Stimulated activated CD4-positive, alpha-beta T cell treated with anti-CD3 and anti-CD28 coated beads, Interleukin-4, amount 100 ng/mL, for 24 hours (primary cell): ENCODE data around the gene KRTAP9-2.
"Not testable (repeated sequence)": the region's sequence is repeated elsewhere in the genome, so short reads cannot be mapped to it uniquely, and the experiment has no call there.

Source experiments
- DNase-seq: peaks from one replicate; pipeline ENCODE4 v3.0.0-alpha.2; 2020

KRTAP9-2 gene, protein sequence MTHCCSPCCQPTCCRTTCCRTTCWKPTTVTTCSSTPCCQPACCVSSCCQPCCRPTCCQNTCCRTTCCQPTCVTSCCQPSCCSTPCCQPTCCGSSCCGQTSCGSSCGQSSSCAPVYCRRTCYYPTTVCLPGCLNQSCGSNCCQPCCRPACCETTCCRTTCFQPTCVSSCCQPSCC

DNA sequence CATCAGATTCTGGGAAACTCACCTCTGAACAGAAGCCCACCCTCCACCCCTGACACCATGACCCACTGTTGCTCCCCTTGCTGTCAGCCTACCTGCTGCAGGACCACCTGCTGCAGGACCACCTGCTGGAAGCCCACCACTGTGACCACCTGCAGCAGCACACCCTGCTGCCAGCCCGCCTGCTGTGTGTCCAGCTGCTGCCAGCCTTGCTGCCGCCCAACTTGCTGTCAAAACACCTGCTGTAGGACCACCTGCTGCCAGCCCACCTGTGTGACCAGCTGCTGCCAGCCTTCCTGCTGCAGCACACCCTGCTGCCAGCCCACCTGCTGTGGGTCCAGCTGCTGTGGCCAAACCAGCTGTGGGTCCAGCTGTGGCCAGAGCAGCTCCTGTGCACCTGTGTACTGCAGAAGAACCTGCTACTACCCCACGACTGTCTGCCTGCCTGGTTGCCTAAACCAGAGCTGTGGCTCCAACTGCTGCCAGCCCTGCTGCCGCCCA lies at the start of gene KRTAP9-2:
Gene KRTAP9-2, plus strand, starts transcription at position 51 of the 498 bp plus-strand sequence. Its CDS starts 7 bp downstream, at position 58.
- not testable (repeated sequence) for DNase-seq

GRCh38 chr17:41176744-41177387 lies 49.6 kb upstream of the KRTAP9-2 start:
- DNase-seq, result no peak

- DNase-seq, result no peak
Observed at GRCh38 chr17:41177727-41178271, 48.6 kb upstream of the KRTAP9-2 start, which contains the start of gene KRTAP4-2. KRTAP4-2 (minus strand) TSS chr17:41178221; CDS start chr17:41178164, 57 bp downstream.

DNA sequence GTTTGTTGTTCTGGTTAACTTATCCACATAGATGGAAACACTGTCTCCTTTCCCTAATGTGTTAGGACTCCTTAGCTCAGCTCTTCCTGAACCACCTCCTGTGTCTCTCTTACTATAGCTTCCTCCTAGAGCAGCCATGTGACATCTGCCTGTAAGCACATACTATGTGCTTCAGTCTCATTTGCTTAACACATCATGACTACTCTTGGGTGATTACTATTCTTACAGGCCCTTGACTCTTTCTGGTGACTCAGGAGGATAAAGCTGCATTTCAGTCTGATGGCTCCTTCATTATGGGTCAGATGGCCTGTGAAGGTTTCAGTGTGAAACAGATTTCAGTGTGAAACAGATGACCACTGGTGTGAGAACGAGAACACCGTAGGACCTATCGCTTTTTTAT lies 48.1 kb upstream of the KRTAP9-2 start:
- DNase-seq, result no peak

DNA sequence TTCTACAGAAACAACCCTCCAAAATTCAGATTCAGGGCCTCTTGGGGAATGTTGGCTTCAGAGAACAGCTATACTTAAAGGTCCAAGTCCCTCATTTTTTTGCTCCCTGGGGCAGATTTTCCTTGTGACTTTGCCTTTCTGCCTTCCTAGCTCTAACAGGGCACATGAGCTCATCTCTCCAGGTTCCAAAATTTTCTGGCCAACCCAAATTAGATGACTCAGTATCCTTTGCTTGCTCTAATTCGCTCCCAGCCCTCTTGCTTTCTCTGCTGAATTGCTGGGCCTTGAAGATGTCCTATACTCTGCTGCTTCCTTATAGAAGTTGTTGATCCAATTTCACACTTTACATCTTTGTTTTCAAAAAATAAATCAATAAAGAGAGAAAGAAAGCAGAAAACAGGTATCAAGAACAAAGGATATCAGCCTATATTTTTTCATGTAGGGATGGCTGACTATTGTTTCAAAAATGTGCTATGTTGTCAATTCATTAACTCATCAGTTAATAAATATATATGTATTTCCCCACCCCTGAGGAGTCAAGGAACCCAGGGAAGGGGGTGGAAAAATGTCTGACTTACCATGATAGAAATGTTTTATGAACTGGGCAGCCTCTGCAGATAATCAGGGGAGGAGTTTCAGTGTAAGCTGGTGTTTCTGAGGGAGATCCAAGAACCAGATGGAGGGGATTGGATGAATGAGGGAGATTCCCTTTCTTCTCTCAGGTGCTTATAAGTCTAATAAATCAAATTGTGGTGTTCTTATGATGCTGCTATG lies 47.4 kb upstream of the KRTAP9-2 start:
- no peak for DNase-seq

DNA sequence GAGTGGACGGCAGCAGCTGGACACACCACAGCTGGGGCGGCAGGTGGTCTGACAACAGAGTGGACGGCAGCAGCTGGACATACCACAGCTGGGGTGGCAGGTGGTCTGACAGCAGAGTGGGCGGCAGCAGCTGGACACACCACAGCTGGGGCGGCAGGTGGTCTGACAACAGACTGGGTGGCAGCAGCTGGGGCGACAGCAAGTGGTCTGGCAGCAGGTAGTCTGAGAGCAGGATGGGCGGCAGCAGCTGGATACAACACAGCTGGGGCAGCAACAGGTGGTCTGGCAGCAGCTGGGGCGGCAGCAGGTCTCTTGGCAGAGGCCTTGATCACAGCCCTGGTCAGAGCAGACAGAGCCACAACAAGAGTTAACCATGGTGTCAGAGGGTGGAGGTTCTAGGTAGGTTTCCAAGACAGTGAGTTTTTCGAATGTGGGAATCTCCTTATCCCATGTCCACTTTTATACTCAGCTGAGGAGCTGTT lies 41.9 kb upstream of the KRTAP9-2 start, which contains the start of gene KRTAP4-1:
Gene KRTAP4-1, minus strand, starts transcription at position 432 of the 482 bp plus-strand sequence. Its CDS starts 57 bp downstream, at position 375.
- DNase-seq, result no peak

DNA sequence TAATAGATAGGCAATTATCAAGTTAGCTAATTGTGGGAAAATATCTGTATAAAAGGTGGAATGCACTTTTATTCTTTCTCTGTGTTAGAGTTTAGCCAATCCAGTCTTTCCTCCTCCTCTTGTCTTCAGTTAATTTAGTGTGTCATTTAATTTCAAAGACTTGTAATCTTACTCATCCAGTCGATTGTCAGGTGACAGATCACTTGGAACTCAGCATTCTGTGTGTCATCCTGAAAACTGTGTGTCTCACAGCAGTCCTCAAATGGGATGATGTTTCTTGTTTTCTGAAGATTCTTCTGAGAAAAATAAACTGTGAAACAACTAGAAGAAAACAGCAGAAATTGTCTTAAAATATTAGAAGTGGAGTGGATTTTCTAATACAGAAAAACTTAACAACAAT lies 41.4 kb upstream of the KRTAP9-2 start:
- no peak for DNase-seq

DNA sequence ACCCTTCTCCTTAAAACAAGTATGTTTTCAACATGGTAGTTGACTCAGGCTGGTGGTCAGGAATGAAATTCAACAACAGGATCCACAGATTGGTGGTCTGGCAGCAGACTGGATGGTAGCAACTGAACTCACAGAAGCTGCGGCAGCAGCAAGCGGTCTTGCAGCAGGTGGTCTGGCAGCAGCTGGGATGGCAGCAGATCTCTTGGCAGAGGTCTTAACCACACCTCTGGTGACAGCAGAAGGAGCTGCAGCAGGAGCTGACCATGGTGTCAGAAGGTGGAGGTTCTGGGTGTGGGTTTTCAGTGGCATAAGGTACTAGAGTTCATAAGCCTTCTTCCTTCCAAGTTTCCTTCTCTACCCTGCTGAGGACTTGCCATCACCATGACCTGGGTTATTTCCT lies 39.6 kb upstream of the KRTAP9-2 start:
- no peak for DNase-seq

DNA sequence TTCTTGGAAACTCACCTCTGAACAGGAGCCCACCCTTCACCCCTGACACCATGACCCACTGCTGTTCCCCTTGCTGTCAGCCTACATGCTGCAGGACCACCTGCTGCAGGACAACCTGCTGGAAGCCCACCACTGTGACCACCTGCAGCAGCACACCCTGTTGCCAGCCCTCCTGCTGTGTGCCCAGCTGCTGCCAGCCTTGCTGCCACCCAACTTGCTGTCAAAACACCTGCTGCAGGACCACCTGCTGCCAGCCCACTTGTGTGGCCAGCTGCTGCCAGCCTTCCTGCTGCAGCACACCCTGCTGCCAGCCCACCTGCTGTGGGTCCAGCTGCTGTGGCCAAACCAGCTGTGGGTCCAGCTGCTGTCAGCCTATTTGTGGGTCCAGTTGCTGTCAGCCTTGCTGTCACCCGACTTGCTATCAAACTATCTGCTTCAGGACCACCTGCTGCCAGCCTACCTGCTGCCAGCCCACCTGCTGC lies 36.6 kb upstream of the KRTAP9-2 start, which contains the start of gene KRTAP9-1:
Gene KRTAP9-1, plus strand, starts transcription at position 51 of the 482 bp plus-strand sequence. Its CDS starts 0 bp downstream, at position 51.
- DNase-seq, result not testable (repeated sequence)

- no peak for DNase-seq
Observed at GRCh38 chr17:41190328-41190727, 36.1 kb upstream of the KRTAP9-2 start.

DNA sequence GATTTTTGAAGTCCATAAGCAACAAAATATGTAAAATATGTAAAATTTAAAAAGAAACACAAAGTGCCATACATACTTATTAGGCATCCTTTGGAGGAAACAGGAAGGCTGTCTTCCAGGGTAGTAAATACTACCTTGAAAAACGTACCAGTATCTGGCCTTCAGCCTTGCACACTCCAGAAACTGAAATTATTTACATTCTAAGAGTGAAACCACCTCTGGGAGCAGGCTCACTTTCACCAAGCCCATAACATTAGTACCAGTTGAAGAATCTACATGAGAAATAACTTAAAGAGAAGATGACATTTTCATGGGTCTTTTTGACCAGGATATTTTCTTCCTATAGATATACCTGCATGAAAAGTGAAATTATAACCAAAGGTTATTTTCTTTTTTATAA lies 30.4 kb upstream of the KRTAP9-2 start:
- no peak for DNase-seq

DNA sequence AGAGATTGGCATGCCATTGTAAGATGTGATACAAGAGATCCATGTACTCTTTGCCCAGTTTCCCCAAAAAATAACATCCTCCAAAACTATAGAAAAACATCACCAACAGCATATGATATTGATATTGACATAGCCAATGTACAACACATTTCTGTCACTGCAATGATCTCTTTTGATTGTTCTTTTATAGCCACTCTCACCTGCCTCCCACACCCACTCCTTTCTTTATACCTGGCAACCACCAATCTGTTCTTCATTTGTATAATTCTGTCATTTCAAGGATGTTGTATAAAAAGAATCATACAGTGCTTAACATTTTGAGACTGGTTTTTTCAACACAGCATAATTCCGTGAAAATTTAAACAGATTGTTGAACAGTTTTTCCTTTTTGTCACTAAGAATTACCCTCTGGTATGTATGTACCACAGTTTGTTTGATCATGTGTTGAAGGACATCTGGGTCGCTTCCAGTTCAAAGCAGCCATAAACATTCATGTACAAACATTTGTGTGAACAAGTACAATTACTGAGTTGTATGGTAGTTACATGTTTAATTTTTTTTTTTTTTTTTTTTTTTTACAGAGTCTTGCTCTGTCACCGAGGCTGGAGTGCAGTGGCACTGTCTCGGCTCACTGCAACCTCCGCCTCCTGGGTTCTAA lies 26.9 kb upstream of the KRTAP9-2 start:
- DNase-seq, result no peak

GRCh38 chr17:41211845-41212466 lies 14.5 kb upstream of the KRTAP9-2 start:
- DNase-seq, result no peak

DNA sequence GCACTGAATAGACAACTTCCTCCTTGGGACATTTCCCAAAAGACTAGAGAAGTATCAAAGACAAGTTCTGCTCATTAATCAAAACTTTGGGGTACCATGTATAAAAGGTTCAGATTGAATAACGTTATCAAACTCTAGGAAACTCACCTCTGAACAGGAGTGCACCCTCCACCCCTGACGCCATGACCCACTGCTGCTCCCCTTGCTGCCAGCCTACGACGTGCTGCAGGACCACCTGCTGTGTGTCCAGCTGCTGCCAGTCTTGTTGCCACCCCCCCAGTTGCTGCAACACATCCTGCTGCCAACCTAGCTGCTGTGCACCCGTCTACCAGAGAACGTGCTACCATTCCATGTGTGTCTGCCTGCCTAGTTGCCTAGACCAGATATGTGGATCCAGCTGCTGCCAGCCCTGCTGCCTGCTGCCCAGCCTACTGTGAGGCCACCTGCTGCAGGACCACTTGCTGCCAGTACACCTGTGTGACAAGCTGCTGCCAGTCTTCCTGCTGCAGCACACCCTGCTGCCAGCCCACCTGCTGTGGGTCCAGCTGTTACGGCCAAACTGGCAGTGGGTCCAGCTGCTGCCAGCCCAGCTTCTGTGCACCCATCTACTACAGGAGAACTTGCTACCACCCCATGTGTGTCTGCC lies 13.8 kb upstream of the KRTAP9-2 start:
- DNase-seq, result no peak

GRCh38 chr17:41215681-41216080 lies 10.8 kb upstream of the KRTAP9-2 start:
- no peak for DNase-seq

DNA sequence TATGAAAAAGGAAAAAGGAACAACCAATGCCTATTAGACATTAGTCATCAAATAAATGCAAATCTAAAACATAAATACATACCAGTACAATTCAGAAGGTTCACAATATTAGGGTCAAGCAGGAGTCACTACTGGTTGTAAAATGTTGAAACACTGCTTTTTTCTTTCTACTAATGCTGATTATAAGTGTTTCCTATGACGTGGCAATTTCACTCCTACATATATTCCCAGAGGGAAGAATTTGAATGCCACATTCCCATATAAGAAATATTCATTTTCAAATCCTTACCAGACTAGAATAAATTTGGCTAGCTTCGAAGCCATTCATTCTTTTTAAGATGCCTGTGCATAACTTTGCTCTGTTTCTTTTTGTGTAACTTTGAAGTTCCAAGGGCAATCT lies 2.6 kb upstream of the KRTAP9-2 start:
- DNase-seq, result no peak

DNA sequence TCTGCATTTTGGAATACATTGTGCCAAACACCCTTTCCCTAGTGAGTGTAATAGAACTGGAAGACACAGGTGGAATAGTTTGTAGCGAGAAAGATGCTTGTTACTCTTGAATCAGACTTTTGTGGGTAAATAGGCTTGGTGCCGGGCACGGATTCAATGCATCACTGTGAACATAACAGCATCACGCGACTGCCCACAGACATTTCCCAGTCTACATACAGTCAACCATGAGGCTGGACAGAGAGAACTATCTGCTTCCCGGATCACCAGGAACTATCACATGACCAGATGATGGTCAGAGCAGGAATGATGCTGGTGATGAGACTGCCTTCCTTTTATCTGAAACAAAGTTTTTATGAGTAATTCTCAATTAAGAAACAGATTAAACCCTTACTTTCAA lies 397 bp upstream of the KRTAP9-2 start:
- DNase-seq, result no peak

DNA sequence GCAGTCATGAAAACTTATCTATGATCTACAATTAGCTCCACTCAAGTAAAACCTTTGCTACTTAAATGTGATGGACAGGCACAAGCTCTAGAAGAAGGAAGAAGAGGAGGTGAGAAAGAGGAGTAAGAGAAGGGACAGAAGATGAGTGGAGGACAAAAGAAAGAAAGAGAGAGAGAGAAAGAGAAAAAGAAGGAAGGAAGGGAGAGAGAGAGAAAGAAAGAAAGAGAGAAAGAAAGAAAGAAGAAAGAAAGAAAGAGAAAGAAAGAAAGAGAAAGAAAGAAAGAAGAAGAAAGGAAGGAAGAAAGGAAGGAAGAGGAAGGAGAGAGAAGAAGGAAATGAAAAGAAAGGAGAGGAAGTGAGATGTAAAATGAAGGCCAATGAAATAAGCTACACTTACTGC lies 3.6 kb downstream of the KRTAP9-2 start:
- no peak for DNase-seq

GRCh38 chr17:41231731-41232130 lies 5.3 kb downstream of the KRTAP9-2 start:
- no peak for DNase-seq

DNA sequence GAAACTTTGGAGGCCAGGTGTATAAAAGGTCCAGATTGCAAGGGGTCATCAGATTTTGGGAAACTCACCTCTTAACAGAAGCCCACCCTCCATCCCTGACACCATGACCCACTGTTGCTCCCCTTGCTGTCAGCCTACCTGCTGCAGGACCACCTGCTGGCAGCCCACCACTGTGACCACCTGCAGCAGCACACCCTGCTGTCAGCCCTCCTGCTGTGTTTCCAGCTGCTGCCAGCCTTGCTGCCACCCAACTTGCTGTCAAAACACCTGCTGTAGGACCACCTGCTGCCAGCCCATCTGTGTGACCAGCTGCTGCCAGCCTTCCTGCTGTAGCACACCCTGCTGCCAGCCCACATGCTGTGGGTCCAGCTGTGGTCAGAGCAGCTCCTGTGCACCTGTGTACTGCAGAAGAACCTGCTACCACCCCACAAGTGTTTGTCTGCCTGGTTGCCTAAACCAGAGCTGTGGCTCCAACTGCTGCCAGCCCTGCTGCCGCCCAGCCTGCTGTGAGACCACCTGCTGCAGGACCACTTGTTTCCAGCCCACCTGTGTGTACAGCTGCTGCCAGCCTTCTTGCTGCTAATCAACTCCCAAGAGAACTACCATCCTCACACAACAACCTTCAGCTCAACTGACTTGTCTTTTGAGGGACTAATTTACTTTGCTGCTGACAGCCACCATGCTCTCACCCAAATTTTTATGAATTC lies 6.1 kb downstream of the KRTAP9-2 start, which contains the start of gene KRTAP9-3:
Gene KRTAP9-3, plus strand, starts transcription at position 51 of the 707 bp plus-strand sequence. Its CDS starts 53 bp downstream, at position 104.
- DNase-seq, result not testable (repeated sequence)
